ENCODE measurements around the gene GPSM1. TPM values are rescaled to one million over a fixed set of nuclear protein-coding genes. Genes with fewer than 3 reads are reported as not detected.
A peak's percentile ranks its signal among the peaks of the same experiment; 100 is the strongest.

The GPSM1 gene
- total RNA-seq, 2 donors from 2014 or later, result 8.5 to 12.3 TPM

GRCh38 chr9:136353757-136354488 is 26.6 kb downstream of the GPSM1 start:
- H3K27ac Mint-ChIP-seq, result peak overlapping the region in 1 of 2 donors; percentile 68
- ATAC-seq (no peak), DNase-seq (ENCODE audit: low spot score in 2 of 2) (no peak)
- H3K36me3 Mint-ChIP-seq, result no peaks in the 10 kb centered on the region
- no peaks in the 10 kb centered on the region for H3K9me3 Mint-ChIP-seq

DNA sequence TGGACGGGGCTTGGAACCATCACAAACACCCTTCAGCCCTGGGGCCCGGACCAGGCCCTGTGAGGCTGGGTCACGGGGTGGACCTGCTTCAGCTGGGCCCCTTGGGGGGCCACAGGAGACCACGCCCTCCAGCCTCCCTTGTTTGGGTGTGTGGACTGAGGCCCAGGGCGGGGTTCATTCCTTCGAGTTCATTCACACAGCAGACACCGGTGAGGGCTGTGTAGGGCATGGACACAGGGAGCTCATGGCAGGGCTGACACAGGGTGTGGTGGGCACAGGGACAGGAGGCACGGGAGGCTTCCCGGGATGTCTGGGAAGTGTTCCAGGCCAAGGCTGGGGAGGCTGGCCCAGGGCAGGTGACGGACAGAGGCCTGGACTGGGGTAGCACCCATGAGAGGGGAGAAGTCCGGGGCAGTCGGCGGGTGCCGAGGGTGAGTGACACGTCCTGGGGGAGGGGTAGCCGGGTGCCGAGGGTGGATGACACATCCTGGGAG is 27.3 kb downstream of the GPSM1 start:
- Mint-ChIP-seq H3K36me3 (no peaks in the 10 kb centered on the region), H3K27ac (peak overlapping the region in 1 of 2 donors; percentile 68), H3K9me3 (no peaks in the 10 kb centered on the region)
- no peak for ATAC-seq
- no peak for DNase-seq (ENCODE audit: low spot score in 2 of 2)

DNA sequence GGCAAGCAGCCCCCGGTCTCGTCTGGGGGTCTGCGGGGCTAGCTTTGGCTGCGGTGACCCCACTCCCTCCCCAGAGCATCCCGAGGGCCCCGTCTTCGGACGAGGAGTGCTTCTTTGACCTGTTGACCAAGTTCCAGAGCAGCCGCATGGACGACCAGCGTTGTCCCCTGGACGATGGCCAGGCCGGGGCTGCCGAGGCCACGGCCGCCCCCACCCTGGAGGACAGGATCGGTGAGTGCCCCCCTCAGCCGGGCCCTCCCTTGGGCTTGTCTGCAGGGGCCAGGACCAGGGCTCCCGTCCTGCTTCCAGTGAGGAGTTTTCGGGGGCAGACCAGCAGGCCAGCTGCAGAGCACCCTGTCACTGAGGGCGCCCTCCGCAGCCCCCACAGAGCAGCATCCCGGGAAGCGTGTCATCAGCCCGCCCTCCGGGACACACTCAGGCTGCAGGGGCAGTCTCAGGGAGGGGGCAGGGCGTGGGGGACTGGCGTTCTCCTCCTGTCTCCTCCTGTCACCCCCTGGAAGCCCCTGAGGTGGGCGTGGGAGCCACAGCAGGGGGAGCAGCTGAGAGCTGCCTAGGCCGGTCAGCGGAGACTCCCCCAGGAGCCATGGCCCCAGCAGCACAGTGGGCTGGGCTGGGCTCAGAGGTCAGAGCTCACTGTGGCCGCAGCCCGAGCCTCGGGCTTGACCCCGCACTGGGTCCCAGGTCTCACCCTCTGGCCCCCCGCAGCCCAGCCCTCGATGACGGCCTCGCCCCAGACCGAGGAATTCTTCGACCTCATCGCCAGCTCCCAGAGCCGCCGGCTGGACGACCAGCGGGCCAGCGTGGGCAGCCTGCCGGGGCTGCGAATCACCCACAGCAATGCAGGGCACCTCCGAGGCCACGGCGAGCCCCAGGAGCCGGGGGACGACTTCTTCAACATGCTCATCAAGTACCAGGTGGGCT is 28.5 kb downstream of the GPSM1 start:
- Mint-ChIP-seq H3K9me3 (no peaks in the 10 kb centered on the region), H3K36me3 (no peaks in the 10 kb centered on the region), H3K27ac (no peak overlapping the region)
- ATAC-seq, result no peak
- DNase-seq (ENCODE audit: low spot score in 2 of 2), result no peak

DNA sequence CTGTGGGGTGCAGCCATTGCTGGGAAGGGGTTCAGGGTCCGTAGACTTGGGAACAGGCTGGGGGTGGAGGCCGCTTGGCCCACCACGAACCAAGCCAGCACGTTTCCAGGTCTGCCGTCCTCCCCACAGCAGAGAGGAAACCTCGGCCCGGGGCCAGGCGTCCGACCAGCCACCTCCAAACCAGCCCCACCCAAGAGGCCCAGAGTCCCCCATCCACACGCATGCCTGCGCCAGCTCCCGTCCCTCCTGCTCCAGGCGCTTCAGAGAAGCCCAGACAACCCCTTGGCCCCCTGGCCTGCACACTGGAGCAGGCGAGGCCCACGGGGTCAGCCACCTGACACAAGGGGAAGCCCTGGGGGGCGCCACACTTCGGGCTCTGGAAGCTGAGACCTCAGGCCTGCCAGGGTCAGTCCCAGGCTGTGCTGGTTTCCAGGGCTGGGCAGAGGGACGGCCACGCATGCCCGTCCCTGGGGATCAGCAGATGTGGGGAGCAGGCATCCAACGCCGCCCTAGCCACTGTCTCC is 29.9 kb downstream of the GPSM1 start:
- ATAC-seq (no peak), DNase-seq (ENCODE audit: low spot score in 2 of 2) (no peak)
- Mint-ChIP-seq H3K27ac (no peak overlapping the region), H3K9me3 (no peaks in the 10 kb centered on the region), H3K36me3 (no peaks in the 10 kb centered on the region)

- ATAC-seq (no peak), DNase-seq (ENCODE audit: low spot score in 2 of 2) (no peak)
- Mint-ChIP-seq H3K9me3 (no peaks in the 10 kb centered on the region), H3K27ac (no peak overlapping the region), H3K36me3 (no peaks in the 10 kb centered on the region)
Measured at GRCh38 chr9:136358016-136358415, 30.7 kb downstream of the GPSM1 start.

DNA sequence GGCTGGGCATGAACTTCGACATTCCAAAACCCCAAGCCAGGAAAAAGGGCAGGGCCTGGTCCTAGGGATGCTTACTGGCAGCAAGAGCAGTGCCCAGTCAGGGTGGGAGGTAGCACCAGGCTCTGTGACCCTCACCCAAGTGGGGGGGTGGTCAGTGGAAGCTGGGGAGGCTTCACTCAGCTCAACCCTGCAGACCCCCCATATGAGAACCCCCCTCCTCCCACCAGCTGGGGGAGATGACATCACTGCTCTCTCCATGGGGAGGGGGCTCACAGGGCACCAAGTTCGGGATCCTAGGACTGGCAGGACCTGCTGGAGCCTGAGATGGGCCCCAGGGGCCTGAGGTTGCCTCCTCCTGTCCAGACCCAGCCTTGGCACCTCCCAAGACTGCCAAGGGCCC is 31.5 kb downstream of the GPSM1 start:
- H3K36me3 Mint-ChIP-seq, result no peaks in the 10 kb centered on the region
- H3K27ac Mint-ChIP-seq, result no peak overlapping the region
- no peaks in the 10 kb centered on the region for H3K9me3 Mint-ChIP-seq
- DNase-seq (ENCODE audit: low spot score in 2 of 2) (no peak), ATAC-seq (no peak)

GRCh38 chr9:136359774-136360718 is 32.7 kb downstream of the GPSM1 start:
- no peak overlapping the region for H3K27ac Mint-ChIP-seq
- H3K9me3 Mint-ChIP-seq, result no peaks in the 10 kb centered on the region
- no peak for ATAC-seq
- no peak for DNase-seq (ENCODE audit: low spot score in 2 of 2)
- H3K36me3 Mint-ChIP-seq, result no peaks in the 10 kb centered on the region

DNA sequence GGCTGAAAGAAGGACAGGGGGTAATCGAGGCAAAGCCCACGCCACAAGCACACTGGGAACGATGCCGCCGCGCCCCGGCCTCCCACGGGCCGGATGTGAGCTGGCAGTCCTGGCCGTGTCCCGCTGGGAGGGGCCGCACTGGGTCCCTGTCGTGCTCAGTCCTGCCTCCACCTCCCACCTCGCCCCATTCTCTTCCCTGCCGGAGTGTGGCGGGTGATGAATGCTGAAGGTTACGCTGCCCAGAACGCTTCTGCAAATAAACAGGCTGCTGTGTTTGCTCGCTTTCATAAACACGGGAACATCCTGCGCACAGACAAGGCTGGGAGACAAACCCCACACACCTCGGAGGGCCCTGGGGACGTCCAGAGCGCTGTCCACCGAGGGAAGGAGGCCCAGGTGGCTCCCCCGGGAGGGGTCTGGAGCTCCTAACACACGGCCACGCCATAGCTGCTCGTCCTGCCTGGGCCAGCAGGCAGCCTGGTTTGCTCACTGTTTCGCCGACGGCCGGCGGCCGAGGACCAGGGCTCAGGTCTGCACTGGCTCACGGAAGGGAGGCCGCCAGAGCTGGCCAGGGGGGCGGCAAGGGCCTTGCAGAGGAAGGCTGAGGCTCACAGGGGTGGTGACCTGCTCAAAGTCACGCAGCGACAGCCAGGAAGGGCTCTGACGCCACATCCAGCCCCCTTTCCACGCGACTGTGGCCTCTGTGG is 33.9 kb downstream of the GPSM1 start:
- ATAC-seq (no peak), DNase-seq (ENCODE audit: low spot score in 2 of 2) (no peak)
- H3K27ac Mint-ChIP-seq, result no peak overlapping the region
- H3K36me3 Mint-ChIP-seq, result no peaks in the 10 kb centered on the region
- no peaks in the 10 kb centered on the region for H3K9me3 Mint-ChIP-seq

DNA sequence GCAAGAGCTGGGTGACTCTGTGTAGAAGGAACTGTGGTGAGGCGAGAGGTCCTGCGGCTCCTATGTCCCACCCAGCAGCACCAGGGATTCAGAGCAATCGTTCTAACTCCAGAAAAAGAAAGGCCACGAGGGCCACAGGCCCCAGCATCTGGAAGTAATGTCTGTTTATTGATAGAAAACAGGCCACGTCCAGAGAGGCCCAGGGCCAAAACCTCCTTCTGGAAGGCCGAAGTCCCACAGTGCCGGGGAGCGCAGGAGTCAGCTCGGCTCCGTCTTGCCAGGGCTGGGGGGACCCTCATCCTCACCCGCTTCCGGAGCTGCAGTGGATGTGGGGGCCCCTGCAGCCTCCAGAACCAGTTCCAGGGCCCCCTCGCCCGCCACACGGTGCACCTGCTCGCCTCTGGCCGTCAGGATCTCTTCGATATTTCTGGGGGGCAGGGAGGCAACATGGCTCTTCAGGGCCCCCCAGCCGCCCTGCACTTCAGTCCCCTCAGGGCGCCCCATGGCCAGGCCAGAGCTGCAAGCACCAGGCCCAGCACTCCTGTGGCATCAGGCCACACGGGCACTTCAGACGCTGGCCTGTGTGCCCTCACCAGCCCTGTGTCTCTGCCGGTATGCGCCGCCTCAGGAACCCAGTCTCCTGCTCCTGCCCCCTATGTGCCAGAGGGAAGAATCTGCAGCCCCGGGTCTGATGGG is 34.6 kb downstream of the GPSM1 start:
- H3K27ac Mint-ChIP-seq, result peak overlapping the region; percentile 44 to 75
- ATAC-seq (no peak), DNase-seq (ENCODE audit: low spot score in 2 of 2) (no peak)
- H3K9me3 Mint-ChIP-seq, result no peaks in the 10 kb centered on the region
- H3K36me3 Mint-ChIP-seq, result no peaks in the 10 kb centered on the region

DNA sequence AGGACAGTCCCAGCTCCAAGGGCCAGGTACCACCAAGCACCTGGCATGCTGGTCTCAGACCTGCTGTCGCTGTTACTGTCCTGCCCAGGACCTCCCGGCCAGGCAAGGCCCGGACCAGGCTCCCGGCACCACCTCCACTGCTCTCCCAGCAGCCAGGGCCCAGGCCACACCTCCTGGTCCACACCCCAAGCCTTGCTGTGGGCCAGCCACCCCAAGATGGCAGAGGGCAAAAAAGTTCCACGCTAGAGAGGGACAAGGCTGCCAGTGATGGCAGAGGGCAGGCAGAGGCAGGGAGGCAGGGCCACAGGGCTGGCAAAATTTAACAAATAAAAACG is 35.1 kb downstream of the GPSM1 start:
- ATAC-seq, result no peak
- DNase-seq (ENCODE audit: low spot score in 2 of 2), result no peak
- Mint-ChIP-seq H3K27ac (peak overlapping the region; percentile 50 to 75), H3K9me3 (no peaks in the 10 kb centered on the region), H3K36me3 (no peaks in the 10 kb centered on the region)

DNA sequence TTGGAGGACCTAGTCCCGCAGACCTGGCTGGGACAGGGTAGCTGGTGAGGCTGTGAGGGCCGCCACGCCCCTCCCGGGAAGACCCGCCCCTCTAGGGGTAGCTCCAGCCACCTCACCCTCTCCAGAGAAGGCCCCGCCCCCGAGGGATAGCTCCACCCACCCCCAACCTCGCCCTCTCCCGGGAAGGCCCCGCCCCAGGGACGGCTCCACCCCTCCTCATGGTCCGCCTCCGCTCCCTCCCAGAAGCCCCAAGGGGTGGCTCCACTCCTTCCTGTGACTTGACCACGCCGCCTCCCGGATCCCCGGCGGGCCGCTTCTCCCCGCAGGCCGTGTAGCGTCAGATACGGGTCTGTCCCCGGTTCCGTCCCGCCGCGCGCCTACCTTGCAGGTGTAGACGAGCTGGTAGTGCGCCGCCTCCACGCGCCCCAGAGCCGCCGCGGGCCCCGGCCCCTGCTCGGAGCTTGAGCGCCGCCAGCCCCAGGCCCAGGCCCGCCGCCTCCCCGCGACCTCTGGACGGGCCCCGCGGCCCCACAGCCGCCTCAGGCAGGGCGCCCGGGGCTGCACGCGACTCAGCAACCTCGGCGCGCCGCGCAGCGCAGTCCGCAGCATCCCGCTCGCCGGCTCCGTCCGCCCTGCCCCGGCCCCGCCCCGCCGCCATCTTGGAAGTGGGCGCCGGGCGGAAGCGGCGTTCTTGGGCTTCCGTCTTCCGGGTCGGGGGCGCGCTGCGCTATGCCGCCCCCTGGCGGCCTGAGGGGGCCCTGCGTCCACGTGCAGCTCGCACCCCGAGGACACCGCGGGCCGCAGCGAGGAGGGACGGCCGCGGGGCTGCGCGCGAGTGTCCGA is 36.0 kb downstream of the GPSM1 start, which contains the start of gene DNLZ:
Gene DNLZ, minus strand, starts transcription at position 639 of the 843 bp plus-strand sequence. Its CDS starts 30 bp downstream, at position 609.
- peak within 1 kb of the TSS; percentile 75 to 88 for H3K27ac Mint-ChIP-seq
- ATAC-seq, result peak; percentile 91 to 92
- DNase-seq (ENCODE audit: low spot score in 2 of 2), result peak; percentile 90 to 96
- H3K36me3 Mint-ChIP-seq, result no peaks in the 10 kb centered on the region
- H3K9me3 Mint-ChIP-seq, result no peaks in the 10 kb centered on the region

- Mint-ChIP-seq H3K36me3 (no peaks in the 10 kb centered on the region), H3K27ac (peak overlapping the region in 1 of 2 donors; percentile 75), H3K9me3 (no peaks in the 10 kb centered on the region)
- ATAC-seq, result peak in 1 of 2 donors; percentile 1
- DNase-seq (ENCODE audit: low spot score in 2 of 2), result no peak
Measured at GRCh38 chr9:136363949-136364748, 36.8 kb downstream of the GPSM1 start.

DNA sequence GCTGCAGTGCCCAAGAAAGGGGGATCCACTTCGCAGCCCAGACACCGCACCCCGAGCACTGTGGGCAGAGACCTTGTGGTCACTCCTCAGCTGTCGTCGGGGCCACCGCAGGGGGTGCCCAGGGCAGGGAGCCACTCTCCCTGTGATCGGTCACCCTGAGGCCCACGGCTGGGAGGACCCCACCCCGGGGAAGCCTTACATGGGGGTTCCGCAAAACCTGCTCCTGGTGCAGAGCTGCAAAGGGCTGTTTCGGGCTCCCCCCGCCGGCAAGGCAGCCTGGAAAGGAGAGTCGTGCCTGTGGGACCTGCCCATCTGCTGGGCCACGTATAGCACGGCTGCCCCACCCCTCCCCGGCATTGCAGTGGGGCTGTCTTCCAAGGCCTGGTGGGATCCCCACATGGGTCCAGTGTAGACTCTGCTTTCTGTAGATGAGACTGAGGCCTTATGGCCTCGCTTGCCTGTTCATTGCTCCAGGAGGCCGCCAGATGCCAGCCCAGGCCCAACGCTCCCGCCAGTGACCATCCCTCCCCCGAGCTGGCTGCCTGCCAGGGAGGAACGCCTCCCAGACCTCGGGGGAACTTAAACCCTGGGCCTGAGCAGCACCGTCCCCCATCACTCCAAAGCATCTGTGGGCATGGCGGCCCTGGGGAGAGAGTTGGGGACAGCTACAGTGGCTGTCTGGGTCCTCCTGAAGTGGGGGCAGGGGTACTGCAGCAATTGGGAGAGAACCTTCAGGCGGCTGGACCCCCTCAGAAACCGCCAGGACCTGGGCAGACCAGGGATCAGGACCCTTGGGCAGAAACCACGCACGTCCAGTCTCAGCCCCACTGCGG is 37.8 kb downstream of the GPSM1 start:
- no peak overlapping the region for H3K27ac Mint-ChIP-seq
- no peak for ATAC-seq
- no peak for DNase-seq (ENCODE audit: low spot score in 2 of 2)
- H3K36me3 Mint-ChIP-seq, result no peaks in the 10 kb centered on the region
- H3K9me3 Mint-ChIP-seq, result no peaks in the 10 kb centered on the region

All from activated naive CD4-positive, alpha-beta T cell treated with anti-CD3 and anti-CD28 coated beads, Interleukin-2, amount 50 U/mL, for 72 hours (primary cell).